HepG2 (cell line): ENCODE measurements around the gene PYY. TPM values are rescaled to one million over a fixed set of nuclear protein-coding genes. Genes with fewer than 3 reads are reported as not detected.
A peak's percentile ranks its signal among the peaks of the same experiment; 100 is the strongest.

ENCODE experiments used
- AKAP8 ChIP-seq: sonication (generic); formaldehyde crosslinking; IDR thresholded peaks from 2 replicates; pipeline ENCODE4 v1.5.1; 2020; ENCODE audit warnings: mild to moderate bottlenecking, missing genetic modification reagents
- ARID2 ChIP-seq: sonication (generic); formaldehyde crosslinking; IDR thresholded peaks from 2 replicates; pipeline ENCODE4 v1.8.1; 2022; ENCODE audit warnings: mild to moderate bottlenecking, missing genetic modification reagents, borderline replicate concordance
- ATM ChIP-seq: fragments of 450-650 bp; IDR thresholded peaks from 2 replicates; pipeline ENCODE4 v1.7.1; 2017; ENCODE audit warnings: mild to moderate bottlenecking, borderline replicate concordance
- BATF2 ChIP-seq: sonication (generic); formaldehyde crosslinking; IDR thresholded peaks from 2 replicates; pipeline ENCODE4 v1.8.0; 2022; ENCODE audit warnings: mild to moderate bottlenecking, missing genetic modification reagents, moderate library complexity
- CCDC6 ChIP-seq: sonication (generic); formaldehyde crosslinking; IDR thresholded peaks from 2 replicates; pipeline ENCODE4 v1.8.1; 2022; ENCODE audit warnings: mild to moderate bottlenecking, missing genetic modification reagents, moderate library complexity
- CHD4 ChIP-seq: fragments of 200-600 bp; sonication (generic); IDR thresholded peaks from 2 replicates; pipeline ENCODE4 v1.7.0; 2017; ENCODE audit warnings: mild to moderate bottlenecking, low read length, borderline replicate concordance
- E2F5 ChIP-seq: sonication (generic); formaldehyde crosslinking; conservative IDR thresholded peaks from 2 replicates; pipeline ENCODE4 v1.4.0; 2020; ENCODE audit warnings: missing genetic modification reagents
- EHMT2 ChIP-seq: fragments of 200-600 bp; sonication (generic); IDR thresholded peaks from 2 replicates; pipeline ENCODE4 v1.7.0; 2017; ENCODE audit warnings: antibody characterized with exemption, low read depth, low read length, borderline replicate concordance
- LCORL ChIP-seq, 2 experiments: fragments of 450-650 bp in 1 of 2; sonication (generic) in 1 of 2; formaldehyde crosslinking in 1 of 2; IDR thresholded peaks; 2 replicates each; pipeline versions ENCODE4 v1.5.0 to v1.6.1; 2017 to 2020; ENCODE audit warnings: antibody characterized with exemption in 1 of 2, missing genetic modification reagents in 1 of 2
- PHF8 ChIP-seq: sonication (generic); formaldehyde crosslinking; IDR thresholded peaks from 2 replicates; pipeline ENCODE4 v1.5.0; 2020; ENCODE audit warnings: missing genetic modification reagents
- REPIN1 ChIP-seq: sonication (generic); formaldehyde crosslinking; IDR thresholded peaks from 2 replicates; pipeline ENCODE4 v1.8.0; 2022; ENCODE audit warnings: missing genetic modification reagents, low read depth, mild to moderate bottlenecking, borderline replicate concordance
- SCMH1 ChIP-seq: sonication (generic); formaldehyde crosslinking; IDR thresholded peaks from 2 replicates; pipeline ENCODE4 v1.9.0; 2021; ENCODE audit warnings: missing genetic modification reagents, mild to moderate bottlenecking, borderline replicate concordance
- SMC3 ChIP-seq: IDR thresholded peaks from 2 replicates; pipeline ENCODE4 v1.6.1; 2011; ENCODE audit warnings: low read length, improper control_type of control experiment
- SP4 ChIP-seq: sonication (generic); formaldehyde crosslinking; IDR thresholded peaks from 2 replicates; pipeline ENCODE4 v1.8.1; 2023; ENCODE audit warnings: mild to moderate bottlenecking, missing genetic modification reagents
- STAT5B ChIP-seq: sonication (generic); formaldehyde crosslinking; IDR thresholded peaks from 2 replicates; pipeline ENCODE4 v1.4.0; 2020; ENCODE audit warnings: missing genetic modification reagents
- THRA ChIP-seq: sonication (generic); formaldehyde crosslinking; IDR thresholded peaks from 2 replicates; pipeline ENCODE4 v1.4.0; 2020; ENCODE audit warnings: missing genetic modification reagents, borderline replicate concordance
- ZBTB4 ChIP-seq: sonication (generic); formaldehyde crosslinking; IDR thresholded peaks from 2 replicates; pipeline ENCODE4 v1.4.0; 2020; ENCODE audit warnings: missing genetic modification reagents, mild to moderate bottlenecking, borderline replicate concordance
- ZNF224 ChIP-seq: sonication (generic); formaldehyde crosslinking; IDR thresholded peaks from 2 replicates; pipeline ENCODE4 v1.5.0; 2020; ENCODE audit warnings: mild to moderate bottlenecking, missing genetic modification reagents
- ZNF235 ChIP-seq: sonication (generic); formaldehyde crosslinking; IDR thresholded peaks from 2 replicates; pipeline ENCODE4 v1.8.1; 2023; ENCODE audit warnings: mild to moderate bottlenecking, missing genetic modification reagents, borderline replicate concordance
- ZNF576 ChIP-seq: sonication (generic); formaldehyde crosslinking; IDR thresholded peaks from 2 replicates; pipeline ENCODE4 v1.4.0; 2020; ENCODE audit warnings: mild to moderate bottlenecking, missing genetic modification reagents
- ZNF740 ChIP-seq: sonication (generic); formaldehyde crosslinking; IDR thresholded peaks from 2 replicates; pipeline ENCODE4 v1.4.0; 2020; ENCODE audit warnings: missing genetic modification reagents
- ZNF839 ChIP-seq: sonication (generic); formaldehyde crosslinking; IDR thresholded peaks from 2 replicates; pipeline ENCODE4 v1.4.0; 2020; ENCODE audit warnings: missing genetic modification reagents, mild to moderate bottlenecking, borderline replicate concordance
- polyA plus RNA-seq, 8 experiments: library from polyadenylated mRNA; depleted of rRNA in 3 of 8; stranded (reverse) in 7 of 8; unstranded in 1 of 8; fragments of >200 nt; fragmentation: Illumina TruSeq in 4 of 8; extraction: Trizol in 4 of 8; gene quantifications; 2 replicates each; pipeline versions ENCODE4 v1.2.1 to v1.2.3, GENCODE V29; 2011 to 2016; ENCODE audit warnings: low read depth in 4 of 8, missing spikeins in 1 of 8, mixed read lengths in 1 of 8; ENCODE audit not compliant: insufficient read depth in 1 of 8
- total RNA-seq, 5 experiments: library from RNA; depleted of rRNA; stranded (reverse); fragments of >200 nt; fragmentation: Illumina TruSeq; extraction: Trizol; gene quantifications; 2 replicates each; pipeline ENCODE4 v1.2.3, GENCODE V29; 2016; ENCODE audit warnings: low read depth in 1 of 5

PYY gene
- total and polyA plus RNA-seq, 2 of the 13 experiments (the other 11 are each of a cell fraction or from before 2014, with no cell fraction given) = 0.25 TPM; not detected in 1

- 0 out of 2 replicates have a peak, but pooled peaks have one; percentile 20 for TF ChIP-seq THRA (CRISPR knock-in tag)
- TF ChIP-seq CCDC6 (CRISPR knock-in tag) = no peak
- TF ChIP-seq CHD4 = no peak
- no peak for TF ChIP-seq SCMH1 (CRISPR knock-in tag)
- TF ChIP-seq ZBTB4 (CRISPR knock-in tag) = no peak
- no peak for TF ChIP-seq ZNF576 (CRISPR knock-in tag)
- TF ChIP-seq REPIN1 (CRISPR knock-in tag) = no peak
- no peak for TF ChIP-seq STAT5B (CRISPR knock-in tag)
- TF ChIP-seq BATF2 (CRISPR knock-in tag) = no peak
- no peak for TF ChIP-seq ATM
- TF ChIP-seq ZNF235 = no peak
- no peak for TF ChIP-seq LCORL (IDR thresholded peaks at IDR 0.05)
- TF ChIP-seq LCORL (CRISPR knock-in tag; IDR thresholded peaks at IDR 0.05) = peak; percentile 34; the same call in 1 of the 2 replicates
- no peak for TF ChIP-seq ARID2 (CRISPR knock-in tag)
- TF ChIP-seq ZNF839 (CRISPR knock-in tag) = no peak
- TF ChIP-seq SMC3 = peak; percentile 87
- no peak for TF ChIP-seq SP4 (CRISPR knock-in tag)
- no peak for TF ChIP-seq ZNF740 (CRISPR knock-in tag)
- TF ChIP-seq AKAP8 (CRISPR knock-in tag) = no peak
- TF ChIP-seq ZNF224 (CRISPR knock-in tag) = no peak
- TF ChIP-seq E2F5 (CRISPR knock-in tag) = no peak
- TF ChIP-seq EHMT2 = no peak
- peak; percentile 27; the same call in 1 of the 2 replicates for TF ChIP-seq PHF8 (CRISPR knock-in tag)
These were observed 40.8 kb upstream of the PYY start (continued) for GRCh38 chr17:43994272-43995149.
